ENCODE measurements around the gene KCNG3. TPM values are rescaled to one million over a fixed set of nuclear protein-coding genes. Genes with fewer than 3 reads are reported as not detected.

KCNG3 gene
- total and polyA plus RNA-seq, 2 donors from 2014 or later = 0.19 to 0.88 TPM

DNA sequence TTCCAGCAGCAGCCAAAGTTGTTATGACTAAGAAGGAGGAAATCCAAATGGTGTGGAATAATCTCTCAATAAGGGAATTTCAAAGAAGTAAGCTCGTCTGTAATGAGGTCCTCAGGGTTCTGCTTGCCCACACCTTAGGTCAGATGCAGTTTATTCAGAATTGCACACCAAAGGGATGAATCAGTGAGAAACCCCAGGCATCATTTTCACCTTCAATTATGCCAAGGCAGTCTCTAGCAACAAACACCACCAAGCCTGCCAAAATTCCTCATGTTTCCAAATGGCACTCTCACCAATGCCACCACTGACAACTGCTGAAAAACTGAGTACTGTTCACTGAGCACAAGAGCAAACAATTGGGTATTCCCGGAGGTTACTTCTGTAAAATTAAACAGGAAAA is 43.6 kb downstream of the KCNG3 start:
- Histone ChIP-seq H3K27ac (ENCODE audit: low read depth in 2 of 2, low read length in 2 of 2) (no peak overlapping the region), H3K36me3 (ENCODE audit: control insufficient read depth in 2 of 3, insufficient read depth in 3 of 3, low read length in 3 of 3) (no peaks in the 10 kb centered on the region), H3K4me1 (ENCODE audit: control insufficient read depth in 2 of 3, insufficient read depth in 2 of 3, low read depth in 1 of 3, low read length in 3 of 3) (peaks cover 0 to 7% (median 0%) of the 10 kb centered on the region in 3 donors), H3K27me3 (ENCODE audit: control insufficient read depth, insufficient read depth, low read length) (no peaks in the 10 kb centered on the region), H3K9ac (ENCODE audit: low read length in 3 of 3) (no peak overlapping the region), H3K9me3 (ENCODE audit: control insufficient read depth in 2 of 3, insufficient read depth in 1 of 3, low read length in 3 of 3) (no peaks in the 10 kb centered on the region), H3K4me3 (ENCODE audit: low read length in 3 of 3) (no peak overlapping the region)
- DNase-seq = no peak
- FAIRE-seq = no peak
- intact Hi-C loops (cut with DNase I) = no loop called here
- TF ChIP-seq, protein P1, sequence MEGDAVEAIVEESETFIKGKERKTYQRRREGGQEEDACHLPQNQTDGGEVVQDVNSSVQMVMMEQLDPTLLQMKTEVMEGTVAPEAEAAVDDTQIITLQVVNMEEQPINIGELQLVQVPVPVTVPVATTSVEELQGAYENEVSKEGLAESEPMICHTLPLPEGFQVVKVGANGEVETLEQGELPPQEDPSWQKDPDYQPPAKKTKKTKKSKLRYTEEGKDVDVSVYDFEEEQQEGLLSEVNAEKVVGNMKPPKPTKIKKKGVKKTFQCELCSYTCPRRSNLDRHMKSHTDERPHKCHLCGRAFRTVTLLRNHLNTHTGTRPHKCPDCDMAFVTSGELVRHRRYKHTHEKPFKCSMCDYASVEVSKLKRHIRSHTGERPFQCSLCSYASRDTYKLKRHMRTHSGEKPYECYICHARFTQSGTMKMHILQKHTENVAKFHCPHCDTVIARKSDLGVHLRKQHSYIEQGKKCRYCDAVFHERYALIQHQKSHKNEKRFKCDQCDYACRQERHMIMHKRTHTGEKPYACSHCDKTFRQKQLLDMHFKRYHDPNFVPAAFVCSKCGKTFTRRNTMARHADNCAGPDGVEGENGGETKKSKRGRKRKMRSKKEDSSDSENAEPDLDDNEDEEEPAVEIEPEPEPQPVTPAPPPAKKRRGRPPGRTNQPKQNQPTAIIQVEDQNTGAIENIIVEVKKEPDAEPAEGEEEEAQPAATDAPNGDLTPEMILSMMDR (IDR thresholded peaks at IDR 0.05; ENCODE audit: borderline replicate concordance, extremely low read depth, insufficient read depth) = no peak

DNA sequence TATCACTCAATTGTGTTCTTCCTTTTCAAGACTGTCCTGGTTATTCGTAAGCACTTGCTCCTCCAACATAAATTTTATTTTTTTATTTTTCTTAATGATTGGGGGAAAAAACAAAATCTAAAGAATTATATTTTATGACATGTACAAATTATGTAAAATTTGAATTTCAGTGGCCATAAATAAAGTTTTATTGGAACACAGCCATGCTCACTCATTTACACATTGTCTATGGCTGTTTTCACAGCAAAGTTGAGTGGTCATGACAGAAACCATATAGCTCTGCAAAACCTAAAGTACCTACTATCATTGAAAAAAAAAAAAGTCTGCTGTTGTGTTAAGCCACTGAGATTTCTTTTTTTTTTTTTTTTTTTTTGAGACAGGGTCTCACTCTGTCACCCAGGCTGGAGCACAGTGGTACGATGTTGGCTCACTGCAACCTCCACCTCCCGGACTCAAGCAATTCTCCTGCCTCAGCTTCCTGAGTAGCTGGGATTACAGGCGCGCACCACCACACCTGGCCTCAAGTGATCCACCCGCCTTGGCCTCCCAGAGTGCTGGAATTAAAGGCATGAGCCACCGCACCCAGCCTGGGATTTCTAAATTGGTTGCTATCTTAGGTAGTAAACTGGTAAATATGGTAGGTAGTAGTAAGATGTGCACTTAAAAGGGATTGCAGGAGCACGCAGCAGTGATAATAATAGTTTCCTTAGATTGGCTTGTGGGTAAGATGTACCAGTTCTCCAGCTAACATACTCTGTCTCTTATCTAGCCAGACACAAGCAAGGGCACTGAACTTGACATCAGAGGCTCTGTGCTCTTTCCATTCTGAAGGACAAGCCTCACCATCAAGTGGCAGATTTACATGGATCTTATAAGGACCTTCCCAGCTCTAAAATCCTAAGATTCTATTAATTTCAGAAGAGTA is 44.4 kb downstream of the KCNG3 start:
- DNase-seq = no peak
- no peaks in the 10 kb centered on the region for H3K36me3 ChIP-seq (ENCODE audit: control insufficient read depth in 2 of 3, insufficient read depth in 3 of 3, low read length in 3 of 3)
- no peak overlapping the region for H3K27ac ChIP-seq (ENCODE audit: low read depth in 2 of 2, low read length in 2 of 2)
- H3K4me1 ChIP-seq (ENCODE audit: control insufficient read depth in 2 of 3, insufficient read depth in 2 of 3, low read depth in 1 of 3, low read length in 3 of 3) = peaks cover 0 to 7% (median 0%) of the 10 kb centered on the region in 3 donors
- no peak overlapping the region for H3K9ac ChIP-seq (ENCODE audit: low read length in 3 of 3)
- intact Hi-C loops (cut with DNase I) = no loop called here
- FAIRE-seq = no peak
- H3K4me3 ChIP-seq (ENCODE audit: low read length in 3 of 3) = no peak overlapping the region
- TF ChIP-seq, protein P1 (IDR thresholded peaks at IDR 0.05; ENCODE audit: borderline replicate concordance, extremely low read depth, insufficient read depth) = no peak
- H3K9me3 ChIP-seq (ENCODE audit: control insufficient read depth in 2 of 3, insufficient read depth in 1 of 3, low read length in 3 of 3) = no peaks in the 10 kb centered on the region
- no peaks in the 10 kb centered on the region for H3K27me3 ChIP-seq (ENCODE audit: control insufficient read depth, insufficient read depth, low read length)

DNA sequence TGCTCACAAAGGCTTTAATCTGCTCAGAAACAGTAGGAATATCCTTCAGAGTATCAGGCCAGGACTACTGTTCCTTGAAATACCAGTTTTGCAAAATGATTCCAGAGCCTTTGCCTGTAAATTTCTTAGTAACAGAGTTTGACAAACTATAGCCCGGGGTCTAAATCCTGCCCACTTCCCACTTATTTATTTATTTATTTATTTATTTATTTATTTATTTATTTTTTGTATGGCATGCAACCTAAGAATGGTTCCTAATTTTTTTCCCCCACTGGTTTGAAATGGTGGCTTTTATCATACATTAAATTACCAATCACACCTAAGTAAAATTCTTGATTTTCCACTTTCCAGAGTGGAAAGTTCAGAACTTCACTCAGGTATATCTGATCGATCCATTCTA is 45.6 kb downstream of the KCNG3 start:
- no peaks in the 10 kb centered on the region for H3K36me3 ChIP-seq (ENCODE audit: control insufficient read depth in 2 of 3, insufficient read depth in 3 of 3, low read length in 3 of 3)
- no peaks in the 10 kb centered on the region for H3K27me3 ChIP-seq (ENCODE audit: control insufficient read depth, insufficient read depth, low read length)
- intact Hi-C loops (cut with DNase I) = no loop called here
- DNase-seq (no peak), FAIRE-seq (no peak)
- peaks cover 0 to 7% (median 0%) of the 10 kb centered on the region in 3 donors for H3K4me1 ChIP-seq (ENCODE audit: control insufficient read depth in 2 of 3, insufficient read depth in 2 of 3, low read depth in 1 of 3, low read length in 3 of 3)
- no peaks in the 10 kb centered on the region for H3K9me3 ChIP-seq (ENCODE audit: control insufficient read depth in 2 of 3, insufficient read depth in 1 of 3, low read length in 3 of 3)
- H3K4me3 ChIP-seq (ENCODE audit: low read length in 3 of 3) = no peak overlapping the region
- H3K9ac ChIP-seq (ENCODE audit: low read length in 3 of 3) = no peak overlapping the region
- H3K27ac ChIP-seq (ENCODE audit: low read depth in 2 of 2, low read length in 2 of 2) = no peak overlapping the region
- TF ChIP-seq, protein P1 (IDR thresholded peaks at IDR 0.05; ENCODE audit: borderline replicate concordance, extremely low read depth, insufficient read depth) = no peak

Measured in kidney (tissue), 14 donors.